ENCODE results near the gene ADCY10.

ADCY10 gene

DNA sequence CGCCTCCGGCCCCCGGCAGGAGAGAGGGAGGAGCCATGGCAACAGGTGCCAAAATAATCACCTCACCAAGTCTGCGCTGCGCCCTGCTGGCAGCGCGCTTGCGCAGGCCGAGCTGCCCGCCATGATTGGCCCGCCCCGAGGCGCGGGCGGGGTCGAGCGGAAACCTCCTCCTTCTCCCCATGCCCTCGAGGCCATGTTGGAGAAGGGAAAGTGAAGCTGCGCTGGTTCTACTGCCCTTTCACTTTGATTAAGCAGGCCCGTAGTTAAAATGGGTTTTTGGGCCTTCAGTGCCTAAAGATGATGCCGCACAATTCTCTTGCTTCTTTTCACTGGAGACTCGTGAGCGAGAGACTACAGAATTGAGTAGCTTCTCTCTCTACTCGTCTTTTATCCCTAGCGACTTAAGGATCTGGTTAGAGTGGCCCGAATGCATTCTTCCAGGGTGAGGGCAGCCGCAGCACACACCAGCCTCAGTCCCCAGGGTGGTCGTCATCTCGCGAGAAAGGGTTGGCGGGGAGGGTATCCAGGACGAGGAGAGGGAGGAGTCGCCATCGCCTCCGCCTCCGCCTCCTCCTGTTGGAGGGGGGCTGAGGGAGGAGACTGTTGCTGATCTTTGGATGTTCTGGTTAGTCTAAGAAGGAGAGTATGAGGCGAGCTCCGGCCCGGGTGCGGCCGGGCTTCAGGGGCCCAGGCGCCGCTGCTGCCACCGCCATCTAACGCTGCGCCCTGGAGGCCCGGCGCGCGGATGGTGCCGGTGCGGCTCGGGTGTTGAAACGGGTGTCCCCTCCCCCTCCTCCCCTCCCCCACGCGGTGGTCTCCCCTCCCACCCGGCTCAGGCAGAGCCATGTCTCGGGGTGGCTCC, 22.4 kb upstream of the ADCY10 start, which contains the start of gene DCAF6:
TSS of gene DCAF6 (plus strand) at position 616 of the 862 bp plus-strand sequence. CDS start at position 845, 229 bp downstream.
- H3K27ac ChIP-seq (ENCODE audit: low read length) = peak within 1 kb of the TSS; percentile 91
- H3K79me2 ChIP-seq (ENCODE audit: low read length) = peaks cover 68% of the 10 kb centered on the region

DNA sequence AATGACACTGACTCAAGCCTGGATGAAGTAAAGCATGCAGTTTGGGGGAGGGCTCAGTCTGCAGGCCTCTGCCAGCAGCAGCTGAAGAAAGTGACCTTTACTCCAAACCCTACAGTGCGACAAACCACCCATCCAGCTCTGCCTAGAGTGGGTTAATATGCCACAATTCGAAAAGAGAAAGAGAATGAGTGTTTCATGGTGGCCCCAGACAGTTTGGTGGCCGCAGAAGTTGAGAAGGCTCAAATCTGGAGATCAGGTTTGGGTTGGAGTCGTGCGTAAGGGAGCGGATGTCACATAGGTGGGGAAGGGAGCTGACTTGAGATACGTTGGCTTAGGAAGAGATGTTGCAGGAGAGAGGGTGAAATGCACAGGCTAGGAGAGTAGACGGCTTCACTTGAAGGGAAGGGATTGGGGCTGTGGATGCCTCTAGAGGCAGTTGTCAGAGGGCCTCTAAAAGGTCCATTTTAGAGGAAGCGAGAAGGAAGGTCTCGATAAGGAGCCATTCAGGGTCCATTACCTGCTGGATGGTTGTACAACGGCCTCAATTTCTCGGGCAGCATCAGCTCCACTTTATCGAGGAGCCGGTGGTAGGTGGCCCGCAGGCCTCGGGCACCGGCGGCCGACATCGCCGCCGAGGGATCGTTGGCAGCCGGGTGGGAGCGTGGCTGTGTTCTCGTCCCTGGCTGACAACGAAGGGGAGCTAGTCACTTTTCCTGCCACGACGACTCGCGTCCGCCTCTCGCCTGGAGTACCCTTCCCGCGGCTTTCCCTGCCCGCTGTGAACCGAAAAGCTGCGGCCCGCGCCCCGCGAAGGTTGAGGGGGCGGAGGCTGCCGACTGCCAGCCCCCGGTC, 21.5 kb upstream of the ADCY10 start:
- peaks cover 59% of the 10 kb centered on the region for H3K79me2 ChIP-seq (ENCODE audit: low read length)
- no peak for TF ChIP-seq EZH2phosphoT487 (IDR thresholded peaks at IDR 0.05; ENCODE audit: low read depth)
- TF ChIP-seq, protein P1, sequence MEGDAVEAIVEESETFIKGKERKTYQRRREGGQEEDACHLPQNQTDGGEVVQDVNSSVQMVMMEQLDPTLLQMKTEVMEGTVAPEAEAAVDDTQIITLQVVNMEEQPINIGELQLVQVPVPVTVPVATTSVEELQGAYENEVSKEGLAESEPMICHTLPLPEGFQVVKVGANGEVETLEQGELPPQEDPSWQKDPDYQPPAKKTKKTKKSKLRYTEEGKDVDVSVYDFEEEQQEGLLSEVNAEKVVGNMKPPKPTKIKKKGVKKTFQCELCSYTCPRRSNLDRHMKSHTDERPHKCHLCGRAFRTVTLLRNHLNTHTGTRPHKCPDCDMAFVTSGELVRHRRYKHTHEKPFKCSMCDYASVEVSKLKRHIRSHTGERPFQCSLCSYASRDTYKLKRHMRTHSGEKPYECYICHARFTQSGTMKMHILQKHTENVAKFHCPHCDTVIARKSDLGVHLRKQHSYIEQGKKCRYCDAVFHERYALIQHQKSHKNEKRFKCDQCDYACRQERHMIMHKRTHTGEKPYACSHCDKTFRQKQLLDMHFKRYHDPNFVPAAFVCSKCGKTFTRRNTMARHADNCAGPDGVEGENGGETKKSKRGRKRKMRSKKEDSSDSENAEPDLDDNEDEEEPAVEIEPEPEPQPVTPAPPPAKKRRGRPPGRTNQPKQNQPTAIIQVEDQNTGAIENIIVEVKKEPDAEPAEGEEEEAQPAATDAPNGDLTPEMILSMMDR (IDR thresholded peaks at IDR 0.05; ENCODE audit: low read depth, low read length) = no peak
- peak overlapping the region; percentile 86 for H3K4me3 ChIP-seq (ENCODE audit: low read length)

More for the DNA sequence above, 22.4 kb upstream of the ADCY10 start, which contains the start of gene DCAF6:
- H3K9ac ChIP-seq (ENCODE audit: low read length) = peak within 1 kb of the TSS; percentile 96
- H3K4me2 ChIP-seq (ENCODE audit: low read length) = peak within 1 kb of the TSS; percentile 94
- no peaks in the 10 kb centered on the region for H3K36me3 ChIP-seq (replicated peaks; ENCODE audit: low read depth, low read length)
- TF ChIP-seq, protein P1 (IDR thresholded peaks at IDR 0.05; ENCODE audit: low read depth, low read length) = no peak
- TF ChIP-seq EZH2phosphoT487 (IDR thresholded peaks at IDR 0.05; ENCODE audit: low read depth) = no peak
- peaks cover 23% of the 10 kb centered on the region for H3K4me1 ChIP-seq (ENCODE audit: low read length)
- peak within 1 kb of the TSS; percentile 86 for H3K4me3 ChIP-seq (ENCODE audit: low read length)
- peaks cover 13% of the 10 kb centered on the region; the same call in 1 of the 2 replicates for H4K20me1 ChIP-seq (ENCODE audit: insufficient read depth, low read length)
- H3K27me3 ChIP-seq (ENCODE audit: low read depth, low read length) = no peaks in the 10 kb centered on the region
- no peaks in the 10 kb centered on the region for H3K9me3 ChIP-seq (ENCODE audit: insufficient read depth, low read length)
- H2AFZ ChIP-seq (ENCODE audit: low read depth, low read length) = peak within 1 kb of the TSS; percentile 90

DNA sequence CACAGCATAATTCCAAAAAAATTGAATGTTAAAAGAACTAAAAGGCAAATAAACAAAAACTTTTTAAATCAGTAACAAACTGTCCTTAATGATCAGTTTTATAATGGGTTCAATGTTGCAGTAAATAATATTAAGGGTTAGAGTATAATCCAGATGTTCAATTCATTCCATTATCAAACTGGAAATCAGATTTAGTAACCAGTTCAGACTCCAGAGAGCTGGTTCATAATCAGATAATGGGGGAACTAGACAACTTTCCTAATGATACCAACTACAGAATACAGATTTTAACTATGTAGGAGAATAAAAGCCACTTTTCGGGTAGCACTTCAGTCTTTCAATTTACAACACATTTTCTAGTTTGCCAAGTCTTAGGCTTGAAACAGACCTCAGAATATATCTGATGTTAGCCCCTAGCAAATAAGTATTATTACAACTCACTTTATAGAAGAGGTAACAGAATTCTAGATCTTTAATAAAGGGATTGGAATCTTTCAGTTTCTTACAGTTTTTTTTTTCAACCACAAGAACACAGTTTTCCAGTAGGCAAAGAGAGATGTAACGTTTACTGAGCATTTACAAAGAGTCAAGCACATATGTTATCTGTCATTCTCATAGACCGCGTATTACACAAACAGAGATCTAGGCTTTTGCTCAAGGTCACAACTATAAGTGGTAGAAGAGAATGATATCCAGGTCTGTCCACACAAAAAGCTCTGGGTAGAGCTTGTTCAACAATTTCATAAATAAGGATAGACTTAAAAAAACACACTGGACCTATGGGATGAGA, 20.7 kb upstream of the ADCY10 start:
- no peak overlapping the region; the same call in 1 of the 2 replicates for H3K27ac ChIP-seq (ENCODE audit: low read length)
- peaks cover 6% of the 10 kb centered on the region; the same call in 1 of the 2 replicates for H4K20me1 ChIP-seq (ENCODE audit: insufficient read depth, low read length)
- peaks cover 51% of the 10 kb centered on the region for H3K79me2 ChIP-seq (ENCODE audit: low read length)
- peak overlapping the region; percentile 77 for H3K9ac ChIP-seq (ENCODE audit: low read length)
- H3K4me2 ChIP-seq (ENCODE audit: low read length) = peak overlapping the region; percentile 94
- no peaks in the 10 kb centered on the region for H3K27me3 ChIP-seq (ENCODE audit: low read depth, low read length)
- TF ChIP-seq, protein P1 (IDR thresholded peaks at IDR 0.05; ENCODE audit: low read depth, low read length) = no peak
- no peak for TF ChIP-seq EZH2phosphoT487 (IDR thresholded peaks at IDR 0.05; ENCODE audit: low read depth)
- H3K4me3 ChIP-seq (ENCODE audit: low read length) = peak overlapping the region; percentile 86
- H3K9me3 ChIP-seq (ENCODE audit: insufficient read depth, low read length) = no peaks in the 10 kb centered on the region
- H3K4me1 ChIP-seq (ENCODE audit: low read length) = peaks cover 23% of the 10 kb centered on the region
- H3K36me3 ChIP-seq (replicated peaks; ENCODE audit: low read depth, low read length) = no peaks in the 10 kb centered on the region
- H2AFZ ChIP-seq (ENCODE audit: low read depth, low read length) = no peak overlapping the region

More for the DNA sequence above, 21.5 kb upstream of the ADCY10 start:
- Histone ChIP-seq H2AFZ (ENCODE audit: low read depth, low read length) (peak overlapping the region; percentile 72), H3K4me1 (ENCODE audit: low read length) (peaks cover 23% of the 10 kb centered on the region), H4K20me1 (ENCODE audit: insufficient read depth, low read length) (peaks cover 12% of the 10 kb centered on the region; the same call in 1 of the 2 replicates), H3K27ac (ENCODE audit: low read length) (peak overlapping the region; percentile 43), H3K27me3 (ENCODE audit: low read depth, low read length) (no peaks in the 10 kb centered on the region), H3K9me3 (ENCODE audit: insufficient read depth, low read length) (no peaks in the 10 kb centered on the region), H3K4me2 (ENCODE audit: low read length) (peak overlapping the region; percentile 94), H3K9ac (ENCODE audit: low read length) (peak overlapping the region; percentile 77), H3K36me3 (replicated peaks; ENCODE audit: low read depth, low read length) (no peaks in the 10 kb centered on the region)

All from OCI-LY3 (cell line).